Keratinocyte (primary cell): ENCODE data around the gene CCDC33. TPM values are rescaled to one million over a fixed set of nuclear protein-coding genes. Genes with fewer than 3 reads are reported as not detected.

Experiments
- DNase-seq: peaks from one replicate; pipeline ENCODE4 v3.0.0-alpha.2; 2011; ENCODE audit warnings: low read depth, missing footprints, low spot score
- FAIRE-seq: peaks from 2 replicates; lab custom pipeline; 2011; peaks lifted over from hg19 to GRCh38; lab: Jason Lieb, UNC
- H2AFZ ChIP-seq: 2 replicates; pipeline ENCODE4 v1.6.0; 2012; ENCODE audit warnings: low read length, control low read depth, inconsistent platforms; ENCODE audit not compliant: control insufficient read depth
- H3K27ac ChIP-seq: 2 replicates; pipeline ENCODE4 v1.5.1; 2011; ENCODE audit warnings: low read length; ENCODE audit not compliant: control insufficient read depth, insufficient read depth
- H3K27me3 ChIP-seq: 3 replicates; pipeline ENCODE4 v1.6.0; 2011; ENCODE audit warnings: low read length; ENCODE audit not compliant: control insufficient read depth, insufficient read depth; ENCODE audit errors: extremely low read depth
- H3K36me3 ChIP-seq, 2 experiments: 2 replicates in 1 of 2; 3 replicates in 1 of 2; pipeline ENCODE4 v1.5.1; 2011; ENCODE audit warnings: low read length in 2 of 2, mild to moderate bottlenecking in 1 of 2; ENCODE audit not compliant: control insufficient read depth in 2 of 2, insufficient read depth in 2 of 2; ENCODE audit errors: extremely low read depth in 1 of 2
- H3K4me1 ChIP-seq: 3 replicates; pipeline ENCODE4 v1.5.1; 2011; ENCODE audit warnings: low read length; ENCODE audit not compliant: control insufficient read depth, insufficient read depth; ENCODE audit errors: extremely low read depth
- H3K4me2 ChIP-seq: 3 replicates; pipeline ENCODE4 v1.6.0; 2011; ENCODE audit warnings: low read depth, low read length; ENCODE audit not compliant: control insufficient read depth, insufficient read depth; ENCODE audit errors: extremely low read depth
- H3K4me3 ChIP-seq, 3 experiments: fragments of 200-600 bp in 1 of 3; sonication (generic) in 1 of 3; 2 replicates in 2 of 3; 3 replicates in 1 of 3; pipeline ENCODE4 v1.5.1; 2011 to 2016; ENCODE audit warnings: low read length in 3 of 3, mild to moderate bottlenecking in 3 of 3, control low read depth in 2 of 3, inconsistent platforms in 1 of 3, low read depth in 1 of 3, mixed read lengths in 1 of 3, mixed run types in 1 of 3, moderate library complexity in 1 of 3; ENCODE audit not compliant: control insufficient read depth in 2 of 3, insufficient read depth in 2 of 3; ENCODE audit errors: extremely low read depth in 1 of 3
- H3K79me2 ChIP-seq: 2 replicates; pipeline ENCODE4 v1.6.0; 2012; ENCODE audit warnings: low read length; ENCODE audit not compliant: control insufficient read depth, insufficient read depth
- H3K9ac ChIP-seq: 3 replicates; pipeline ENCODE4 v1.6.0; 2011; ENCODE audit warnings: low read length; ENCODE audit not compliant: control insufficient read depth, insufficient read depth; ENCODE audit errors: extremely low read depth
- H3K9me1 ChIP-seq: 3 replicates; pipeline ENCODE4 v1.6.0; 2011; ENCODE audit warnings: low read length; ENCODE audit not compliant: control insufficient read depth, insufficient read depth; ENCODE audit errors: extremely low read depth
- H3K9me3 ChIP-seq: 2 replicates; pipeline ENCODE4 v1.5.1; 2012; ENCODE audit warnings: low read depth, low read length; ENCODE audit not compliant: control insufficient read depth
- H4K20me1 ChIP-seq: 3 replicates; pipeline ENCODE4 v1.6.0; 2011; ENCODE audit warnings: low read length; ENCODE audit not compliant: control insufficient read depth, insufficient read depth; ENCODE audit errors: extremely low read depth
- CTCF ChIP-seq, 3 experiments: IDR thresholded peaks in 1 of 3; conservative IDR thresholded peaks in 1 of 3; optimal IDR thresholded peaks in 1 of 3; 2 replicates in 2 of 3; 3 replicates in 1 of 3; pipeline versions ENCODE3 to v1.5.1; 2011; ENCODE audit warnings: low read length in 3 of 3, mild to moderate bottlenecking in 3 of 3, moderate library complexity in 2 of 3, control low read depth in 1 of 3, inconsistent platforms in 1 of 3; ENCODE audit not compliant: insufficient read depth in 2 of 3; ENCODE audit errors: extremely low read depth in 1 of 3
- EZH2 ChIP-seq: IDR thresholded peaks from one replicate; pipeline ENCODE4 v1.6.1; 2012; ENCODE audit warnings: inconsistent platforms, mild to moderate bottlenecking, low read length, moderate library complexity
- dilution Hi-C: fragments of 300-500 bp; cut with MboI; formaldehyde crosslinking; loops from one replicate; pipeline ENCODE4 v1.7.0; 2020; ENCODE audit warnings: low sequenced_read_pairs; ENCODE audit not compliant: extremely low pct_ligation_motif_present
- polyA plus RNA-seq, 5 experiments: library from polyadenylated mRNA; depleted of rRNA in 3 of 5; stranded (reverse) in 3 of 5; stranded (forward) in 1 of 5; unstranded in 1 of 5; fragments of >200 nt; gene quantifications; 1 replicate in 1 of 5; 2 replicates in 3 of 5; 3 replicates in 1 of 5; pipeline versions ENCODE4 v1.2.1 to v1.2.3, GENCODE V29; 2011 to 2012; ENCODE audit warnings: missing spikeins in 2 of 5, low read depth in 1 of 5, low replicate concordance in 1 of 5

CCDC33 gene
- polyA plus RNA-seq, 1 donor (not counting 4 experiments of a cell fraction or from before 2014, with no cell fraction given): not detected

- DNase-seq: no peak
- Histone ChIP-seq H3K27me3 (peaks cover 11% of the 10 kb centered on the region), H2AFZ (no peak overlapping the region), H3K4me1 (no peaks in the 10 kb centered on the region), H4K20me1 (no peaks in the 10 kb centered on the region), H3K9me1 (no peaks in the 10 kb centered on the region), H3K4me2 (no peak overlapping the region), H3K9ac (no peak overlapping the region), H3K4me3 (no peak overlapping the region), H3K79me2 (no peaks in the 10 kb centered on the region), H3K27ac (no peak overlapping the region), H3K36me3 (no peaks in the 10 kb centered on the region), H3K9me3 (no peaks in the 10 kb centered on the region)
- FAIRE-seq: no peak
- dilution Hi-C loops: no loop called here
- TF ChIP-seq CTCF (optimal IDR thresholded peaks at IDR 0.05 in 1 of 3, IDR thresholded peaks at IDR 0.05 in 1 of 3, conservative IDR thresholded peaks at IDR 0.05 in 1 of 3; ENCODE audit: extremely low read depth in 1 of 3, insufficient read depth in 2 of 3, low read length in 3 of 3) (no peak), EZH2 (no peak)
Observed at GRCh38 chr15:74316141-74316540, 80.0 kb downstream of the CCDC33 start.

- DNase-seq: no peak
Observed at GRCh38 chr15:74317820-74318375, 81.8 kb downstream of the CCDC33 start.

More at GRCh38 chr15:74317820-74318375, 81.8 kb downstream of the CCDC33 start:
- Histone ChIP-seq H3K9me1 (no peaks in the 10 kb centered on the region), H3K4me2 (no peak overlapping the region), H3K9ac (no peak overlapping the region), H3K9me3 (no peaks in the 10 kb centered on the region), H3K36me3 (no peaks in the 10 kb centered on the region), H3K4me3 (no peak overlapping the region), H3K27me3 (peaks cover 2% of the 10 kb centered on the region), H2AFZ (no peak overlapping the region), H4K20me1 (no peaks in the 10 kb centered on the region), H3K79me2 (no peaks in the 10 kb centered on the region), H3K27ac (no peak overlapping the region), H3K4me1 (no peaks in the 10 kb centered on the region)
- FAIRE-seq: no peak
- dilution Hi-C loops: no loop called here
- TF ChIP-seq EZH2 (no peak), CTCF (optimal IDR thresholded peaks at IDR 0.05 in 1 of 3, IDR thresholded peaks at IDR 0.05 in 1 of 3, conservative IDR thresholded peaks at IDR 0.05 in 1 of 3; ENCODE audit: extremely low read depth in 1 of 3, insufficient read depth in 2 of 3, low read length in 3 of 3) (no peak)
